Globus pallidus (tissue), 1 donor: Measurements from ENCODE around the gene MRTFA.
"Not testable (repeated sequence)": the region's sequence is repeated elsewhere in the genome, so short reads cannot be mapped to it uniquely, and the experiment has no call there.

Experiments
- DNase-seq: peaks from one replicate; pipeline ENCODE4 v3.0.0-alpha.2; 2015; ENCODE audit warnings: low spot score

The MRTFA gene

DNA sequence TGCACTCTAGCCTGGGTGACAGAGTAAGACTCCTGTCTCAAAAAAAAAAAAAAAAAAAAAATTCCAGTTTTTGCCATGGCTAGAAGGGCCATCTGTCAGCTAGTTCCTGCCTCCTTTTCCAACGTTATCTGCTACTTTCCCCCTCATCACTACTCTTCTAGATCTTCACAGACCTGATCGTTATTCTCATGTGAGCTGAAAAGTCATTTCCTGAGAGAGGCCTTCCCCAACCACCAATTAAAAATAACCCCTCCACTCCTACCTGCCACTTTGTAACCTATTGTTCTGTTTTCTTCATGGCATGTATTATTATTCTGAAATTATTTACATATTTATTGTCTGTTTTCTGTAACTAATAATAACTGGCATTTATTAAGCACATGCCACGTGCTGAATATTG, 241.9 kb downstream of the MRTFA start:
- DNase-seq = no peak

DNA sequence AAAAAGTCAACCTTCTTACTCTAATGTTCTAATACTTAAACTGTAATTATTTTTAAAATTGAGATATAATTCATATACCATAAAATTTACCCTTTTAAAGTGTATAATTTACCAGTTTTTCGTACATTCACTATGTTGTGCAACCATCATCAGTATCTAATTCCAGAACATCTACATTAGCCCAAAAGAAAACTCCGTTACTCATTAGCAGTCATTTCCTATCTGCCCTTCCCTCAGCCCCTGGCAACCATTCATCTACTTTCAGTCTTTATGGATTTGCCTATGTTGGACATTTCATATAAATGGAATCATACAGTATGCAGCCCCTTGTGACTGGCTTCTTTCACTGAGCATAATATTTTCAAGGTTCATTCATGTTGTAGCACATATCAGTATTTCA, 243.9 kb downstream of the MRTFA start:
- no peak for DNase-seq

DNA sequence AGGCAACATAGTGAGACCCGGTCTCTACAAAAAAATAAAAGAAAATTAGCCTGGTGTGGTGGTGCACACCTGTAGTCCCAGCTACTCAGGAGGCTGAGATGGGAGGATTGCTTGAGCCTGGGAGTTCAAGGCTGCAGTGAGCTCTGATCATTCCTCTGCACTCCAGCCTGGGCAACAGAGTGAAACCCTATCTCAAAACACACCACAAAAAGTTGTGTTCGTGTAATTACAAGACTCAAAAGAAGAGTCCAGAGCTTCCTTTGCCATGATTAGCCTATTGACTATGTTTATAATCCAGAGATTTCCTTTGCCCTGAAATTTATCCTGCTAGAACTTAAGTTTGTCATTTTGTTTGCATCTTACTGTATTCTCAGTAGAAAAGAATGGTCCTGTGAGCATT, 245.1 kb downstream of the MRTFA start:
- no peak for DNase-seq

DNA sequence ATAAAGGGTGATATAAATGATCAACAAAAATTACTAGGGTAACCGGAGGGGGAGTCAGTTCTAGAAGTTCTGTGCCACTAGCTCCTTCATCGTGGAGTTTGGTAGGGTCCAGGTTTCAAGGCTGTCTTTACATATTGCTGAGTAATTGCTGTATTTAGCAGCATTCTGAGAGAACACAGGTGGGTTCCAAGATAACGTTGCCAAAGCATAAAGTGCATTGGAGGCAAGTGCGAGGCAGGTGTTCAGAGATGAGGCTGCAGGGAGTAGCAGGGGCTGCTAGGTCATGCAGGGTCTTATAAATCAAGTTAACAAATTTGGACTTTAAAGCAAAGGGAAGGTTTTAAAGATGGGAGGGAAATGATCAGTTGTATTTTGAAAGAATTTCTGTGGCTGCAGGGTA, 248.3 kb downstream of the MRTFA start:
- DNase-seq = no peak

DNA sequence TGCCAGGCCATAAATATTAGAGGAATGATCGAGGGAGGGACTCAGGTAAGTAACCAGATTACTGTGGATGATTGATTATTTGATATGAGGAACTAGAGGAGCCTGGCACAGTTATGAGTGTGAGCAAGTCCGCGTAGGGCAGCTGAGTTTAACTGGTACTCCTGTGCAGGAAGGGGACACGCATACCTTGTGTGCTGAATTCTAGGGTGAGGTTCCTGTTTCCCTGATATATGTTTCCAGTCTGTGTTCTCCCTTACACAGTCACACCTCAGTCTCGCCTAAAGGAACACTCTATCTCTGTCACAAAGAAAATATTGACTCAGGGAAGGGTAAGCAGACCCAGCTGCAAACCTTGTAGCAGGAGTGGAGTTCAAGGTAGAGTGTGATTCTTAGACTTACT, 248.8 kb downstream of the MRTFA start:
- no peak for DNase-seq

DNA sequence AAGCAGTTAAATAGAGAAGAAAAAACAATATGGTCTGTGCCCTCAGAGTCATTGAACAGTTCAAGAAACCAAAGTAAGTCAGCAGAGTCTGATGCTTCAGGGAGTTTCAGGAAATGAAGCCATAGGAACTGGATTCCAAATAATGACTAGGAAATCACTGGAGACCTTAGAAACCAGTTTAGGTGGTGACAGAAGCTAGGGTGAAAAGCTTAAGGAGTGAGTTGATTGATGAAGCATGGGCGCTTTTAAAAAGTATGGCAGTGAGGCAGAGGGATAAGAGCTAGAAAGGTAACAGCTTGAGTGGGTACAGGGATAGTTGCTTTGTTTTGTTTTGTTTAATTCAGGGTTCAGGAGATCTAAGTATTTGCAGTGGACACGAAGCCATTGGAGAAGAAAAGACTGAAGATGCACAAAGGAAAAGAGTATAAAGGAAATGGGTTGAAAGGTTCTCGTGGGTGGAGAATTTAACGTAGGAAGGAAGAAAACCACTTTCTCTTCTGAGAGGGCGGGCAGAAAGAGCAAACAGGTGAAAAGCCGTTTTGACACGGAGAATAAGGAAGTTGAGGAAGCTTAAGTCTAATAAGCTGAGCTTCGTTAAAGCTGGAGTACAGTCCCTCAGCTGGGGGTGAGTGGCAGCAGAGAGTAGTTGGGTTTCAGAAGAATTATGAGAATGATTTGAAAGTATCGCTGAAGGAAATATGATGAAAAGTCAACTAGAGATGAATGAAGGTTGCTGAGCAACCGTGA, 251.3 kb downstream of the MRTFA start:
- DNase-seq = no peak

DNA sequence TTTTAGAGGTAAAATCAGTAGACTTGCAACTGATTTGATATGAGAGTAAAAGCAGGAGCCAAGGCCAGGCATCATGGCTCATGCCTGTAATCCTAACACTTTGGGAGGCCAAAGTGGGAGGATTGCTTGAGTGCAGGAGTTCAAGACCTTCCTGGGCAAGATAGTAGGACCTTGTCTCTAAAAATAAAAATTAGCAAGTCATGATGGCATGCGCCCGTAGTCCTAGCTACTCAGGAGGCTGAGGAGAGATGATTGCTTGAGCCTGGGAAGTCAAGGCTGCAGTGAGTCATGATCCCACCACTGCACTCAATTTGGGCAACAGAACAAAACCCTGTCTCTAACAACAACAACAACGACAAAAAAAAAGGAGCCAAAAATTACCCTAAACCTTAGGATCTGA, 252.6 kb downstream of the MRTFA start:
- no peak for DNase-seq

DNA sequence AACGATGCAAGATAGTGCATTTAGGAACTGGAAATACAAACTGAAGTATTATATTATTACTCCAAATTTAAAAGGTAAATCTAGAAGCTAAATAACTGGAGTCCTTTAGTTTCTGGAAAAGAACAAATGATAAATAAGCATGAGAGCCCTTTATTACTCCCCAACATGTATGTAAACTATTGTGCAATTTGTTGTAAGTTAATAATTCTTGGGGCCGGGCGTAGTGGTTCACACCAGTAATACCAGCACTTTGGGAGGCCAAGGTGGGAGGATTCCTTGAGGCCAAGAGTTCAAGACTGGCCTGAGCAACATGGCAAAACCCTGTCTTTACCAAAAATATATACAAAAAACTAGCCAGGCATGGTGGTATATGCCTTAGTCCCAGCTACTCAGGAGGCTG, 255.1 kb downstream of the MRTFA start:
- no peak for DNase-seq

DNA sequence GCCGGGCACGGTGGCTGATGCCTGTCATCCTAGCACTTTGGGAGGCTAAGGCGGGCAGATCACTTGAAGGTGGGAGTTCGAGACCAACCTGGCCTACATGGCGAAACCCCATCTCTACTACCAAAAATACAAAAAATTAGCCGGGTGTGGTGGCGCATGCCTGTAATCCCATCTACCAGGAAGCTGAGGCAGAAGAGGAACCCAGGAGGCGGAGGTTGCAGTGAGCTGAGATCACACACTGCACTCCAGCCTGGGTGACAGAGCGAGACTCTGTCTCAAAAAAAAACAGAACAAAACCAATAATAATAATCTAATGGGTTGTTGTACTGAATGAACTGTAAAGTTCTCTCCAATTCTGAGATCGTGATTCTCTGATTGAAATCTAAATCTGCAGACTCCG, 258.1 kb downstream of the MRTFA start:
- DNase-seq = not testable (repeated sequence)

DNA sequence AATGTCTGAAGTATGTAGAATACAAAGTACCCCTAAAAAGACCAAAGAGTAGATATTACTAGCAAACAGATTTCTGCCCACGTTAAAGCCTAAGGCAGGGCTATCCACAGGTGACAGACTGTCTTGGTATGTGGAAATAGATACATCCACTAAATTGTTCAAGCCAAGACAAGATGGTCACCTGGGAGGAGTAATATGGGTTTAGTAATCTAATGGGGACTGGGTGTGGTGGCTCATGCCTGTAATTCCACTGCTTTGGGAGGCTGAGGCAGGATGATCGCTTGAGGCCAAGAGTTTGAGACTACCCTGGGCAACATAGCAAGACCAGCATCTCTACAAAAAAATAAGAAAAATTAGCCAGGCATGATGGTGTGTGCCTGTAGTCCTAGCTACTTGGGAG, 258.6 kb downstream of the MRTFA start:
- no peak for DNase-seq

DNA sequence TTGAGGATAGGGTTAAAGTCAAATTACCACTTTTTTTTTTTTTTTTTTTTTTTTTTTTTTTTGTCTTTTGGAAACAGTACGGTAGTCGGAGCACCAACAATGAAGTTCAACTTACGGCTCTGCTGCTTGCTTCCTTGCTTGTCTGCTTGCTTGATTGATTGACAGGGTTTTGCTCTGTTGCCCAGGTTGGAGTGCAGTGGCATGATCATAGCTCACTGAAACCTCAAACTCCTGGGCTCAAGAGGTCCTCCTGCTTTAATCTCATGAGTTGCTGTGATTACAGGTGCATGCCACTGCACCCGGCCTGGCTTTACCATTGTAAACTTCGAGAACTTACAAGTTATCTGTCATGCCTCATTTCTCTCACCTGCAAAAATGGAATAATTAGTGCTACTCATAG, 260.4 kb downstream of the MRTFA start:
- DNase-seq = no peak

DNA sequence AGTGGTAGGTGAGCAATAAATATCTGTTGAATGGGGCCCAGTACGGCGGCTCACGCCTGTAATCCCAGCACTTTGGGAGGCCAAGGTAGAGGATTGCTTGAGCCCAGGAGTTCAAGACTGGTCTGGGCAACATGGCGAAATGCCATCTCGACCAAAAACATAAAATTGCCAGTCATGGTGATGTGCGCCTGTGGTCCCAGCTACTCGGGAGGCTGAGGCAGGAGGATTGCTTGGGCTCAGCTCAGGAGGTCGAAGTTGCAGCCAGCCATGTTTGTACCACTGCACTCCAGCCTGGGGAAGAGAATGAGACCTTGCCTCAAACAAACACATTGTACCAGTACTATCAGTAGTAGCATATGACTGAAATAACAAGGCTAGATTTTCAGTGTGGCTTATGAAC, 262.0 kb downstream of the MRTFA start:
- DNase-seq = no peak

DNA sequence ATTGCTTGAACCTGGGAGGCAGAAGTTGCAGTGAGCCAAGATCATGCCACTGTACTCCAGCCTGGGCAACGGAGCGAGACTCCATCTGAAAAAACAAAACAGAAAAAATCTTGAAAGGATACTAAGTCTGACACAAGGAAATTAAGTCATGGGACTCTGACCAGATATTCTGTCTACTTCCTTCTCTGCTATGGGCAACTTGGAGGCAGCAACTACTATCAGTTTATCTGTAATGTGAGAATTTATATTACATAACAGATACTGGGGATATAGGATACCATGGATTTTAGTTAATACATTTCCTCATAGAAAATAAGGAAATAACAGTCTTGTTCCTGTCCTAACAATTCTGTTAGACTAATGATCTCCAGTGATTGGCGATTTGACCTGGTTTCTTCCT, 267.7 kb downstream of the MRTFA start:
- no peak for DNase-seq

DNA sequence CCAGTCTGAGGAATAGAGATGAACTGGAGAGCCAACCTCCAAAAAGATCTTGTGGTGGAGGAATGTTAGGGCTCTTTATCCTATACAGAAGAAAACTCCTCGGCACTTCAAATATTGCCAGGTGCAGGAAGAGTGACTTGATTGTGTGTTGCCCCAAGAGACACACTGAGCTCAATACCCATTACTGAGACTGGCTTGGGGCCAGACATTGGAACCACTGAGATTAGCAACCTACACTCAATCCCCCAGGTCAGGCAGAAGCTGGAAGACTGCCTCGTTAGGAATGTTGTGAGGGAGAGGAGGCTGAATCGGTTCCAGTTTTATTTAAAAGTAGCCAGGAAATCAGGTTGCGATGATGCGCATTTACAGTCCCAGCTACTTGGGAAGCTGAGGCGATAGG, 268.5 kb downstream of the MRTFA start:
- no peak for DNase-seq

DNA sequence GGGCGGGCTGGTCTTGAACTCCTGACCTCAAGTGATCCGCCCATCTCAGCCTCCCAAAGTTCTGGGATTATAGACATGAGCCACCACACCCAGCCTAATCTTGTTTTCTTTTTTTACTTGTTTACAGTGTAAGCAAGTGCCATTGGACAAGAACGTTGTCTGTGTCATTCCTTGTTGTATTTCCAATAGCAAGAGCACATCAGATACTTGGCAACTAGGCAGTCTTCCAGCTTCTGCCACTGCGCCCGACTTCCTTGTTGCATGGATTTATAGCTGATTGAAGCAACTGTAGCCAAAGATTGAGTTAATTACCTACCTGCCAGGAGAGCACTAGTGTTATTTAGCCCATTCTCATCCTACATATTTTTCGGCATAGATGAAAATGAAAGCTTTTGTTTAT, 269.2 kb downstream of the MRTFA start:
- DNase-seq = no peak

DNA sequence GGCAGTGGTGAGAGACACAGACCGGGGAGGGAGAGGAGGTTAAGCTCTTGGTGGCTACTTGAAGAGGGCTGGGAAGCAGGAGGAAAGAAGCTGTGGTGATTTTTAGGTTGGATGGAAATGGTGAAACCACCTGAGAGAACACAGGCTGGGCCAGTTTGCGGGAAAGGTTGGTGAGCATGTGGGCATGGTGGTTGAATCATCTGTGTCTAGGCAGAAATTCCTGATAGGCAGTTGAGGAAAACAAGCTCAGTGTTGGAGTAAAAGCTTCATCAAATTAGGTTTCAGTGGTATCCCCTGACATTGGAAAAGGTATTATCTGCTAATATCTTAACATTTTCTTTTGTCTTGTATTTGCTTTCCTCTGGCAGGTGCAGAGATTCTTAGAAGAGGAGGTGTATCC, 270.5 kb downstream of the MRTFA start:
- no peak for DNase-seq

DNA sequence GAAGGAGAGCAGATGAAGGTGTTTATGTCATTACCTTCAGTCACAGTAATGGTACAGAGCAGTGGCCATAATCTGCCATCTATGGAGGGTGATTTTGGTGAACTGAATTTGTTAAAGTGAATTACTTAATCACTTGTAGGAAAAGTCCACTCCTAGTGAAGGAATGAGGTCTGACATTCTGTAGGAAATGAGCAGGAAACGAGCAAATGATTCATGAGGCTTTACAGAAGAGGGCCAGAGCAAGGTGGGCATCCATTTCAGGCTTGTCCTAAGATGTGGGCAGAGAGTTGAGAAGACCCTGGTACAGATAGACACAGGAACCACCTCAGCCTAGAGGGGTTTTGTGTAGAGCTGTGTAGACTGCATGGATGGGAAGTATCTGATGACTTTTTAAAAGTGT, 272.1 kb downstream of the MRTFA start:
- no peak for DNase-seq

DNA sequence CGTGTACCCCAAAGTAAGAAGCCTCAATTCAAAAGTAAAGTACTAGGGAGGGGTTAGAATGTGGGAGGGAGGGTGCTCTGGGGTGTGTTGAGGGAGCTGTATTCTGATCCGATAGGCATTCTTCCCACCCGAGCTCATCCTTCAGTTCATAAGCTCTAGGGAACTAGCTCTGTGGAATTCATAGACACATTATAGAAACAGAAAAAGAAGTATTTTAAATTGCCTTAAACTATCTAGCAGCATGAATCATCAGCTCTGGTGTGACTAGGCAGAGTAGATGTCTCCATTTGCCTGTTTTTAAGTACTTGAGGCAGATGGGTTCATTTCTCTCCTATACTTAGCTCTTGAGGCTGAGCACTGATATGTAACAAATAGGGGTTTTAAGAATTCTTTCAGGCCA, 273.5 kb downstream of the MRTFA start:
- DNase-seq = no peak

DNA sequence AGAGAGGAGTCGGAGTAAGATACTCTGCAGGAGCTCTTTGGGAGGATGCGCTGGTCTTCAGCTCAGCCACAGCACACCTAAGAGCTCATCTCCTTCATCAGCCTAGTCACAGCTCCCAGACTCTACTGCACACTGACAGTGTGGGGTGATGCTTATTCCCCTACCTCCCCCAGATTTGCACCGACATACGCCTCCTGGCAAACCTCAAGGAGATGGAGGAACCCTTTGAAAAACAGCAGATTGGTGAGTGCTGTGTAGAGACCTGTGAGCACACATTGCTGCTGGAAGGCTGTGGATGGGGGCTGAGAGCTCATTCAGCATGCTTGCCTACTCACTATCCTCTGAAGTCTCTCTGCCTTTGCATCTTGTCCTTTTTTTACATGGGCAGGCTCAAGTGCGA, 275.4 kb downstream of the MRTFA start:
- no peak for DNase-seq
